HG02759 (cell line): ENCODE results near the gene AMN.
A peak's percentile ranks its signal among the peaks of the same experiment; 100 is the strongest.

Experiments used
- ATAC-seq: cut with Tn5 transposase; IDR thresholded peaks from one replicate; pipeline ENCODE4 v1.9.1; 2021; ENCODE audit warnings: mild to moderate bottlenecking, moderate library complexity; ENCODE audit not compliant: unreplicated experiment

Gene AMN

DNA sequence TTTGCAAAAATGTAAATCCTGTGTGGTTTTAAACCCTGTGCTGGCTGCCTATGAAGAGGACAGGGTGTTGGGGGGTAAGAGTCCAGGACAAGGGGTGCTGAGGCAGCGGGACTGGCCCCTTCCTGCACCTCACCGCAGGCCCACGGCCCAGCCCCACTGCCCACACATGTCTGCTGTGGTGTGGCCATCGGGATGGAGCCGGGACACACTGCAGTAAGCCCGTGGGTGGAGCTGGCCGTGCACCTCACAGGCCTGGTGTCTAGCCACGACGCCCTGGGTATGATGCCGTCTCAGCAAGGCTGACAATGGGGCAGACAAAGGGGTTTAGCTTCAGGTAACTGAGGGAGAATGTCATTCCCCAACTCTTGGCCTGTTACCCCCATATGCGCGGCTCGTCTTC lies 19.6 kb downstream of the AMN start:
- ATAC-seq = no peak

DNA sequence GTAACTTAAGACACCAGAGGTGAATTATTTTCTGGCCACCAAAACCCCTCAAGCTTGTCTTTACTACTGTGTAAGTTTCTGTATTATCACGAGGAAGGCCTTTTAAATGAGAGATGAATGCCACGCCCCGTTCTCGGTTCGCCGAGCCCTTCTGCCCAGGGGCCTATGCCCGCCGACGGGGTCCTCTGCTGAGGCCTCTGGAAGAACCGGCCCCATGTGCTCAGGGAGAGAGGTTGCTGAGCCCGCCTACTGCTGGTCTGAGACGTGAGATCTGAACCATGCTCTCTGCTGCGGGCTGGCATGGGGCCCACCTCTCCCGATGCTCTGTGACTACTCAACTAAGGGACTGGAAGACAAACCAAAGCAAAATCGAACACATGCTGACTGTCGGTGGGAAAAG lies 21.0 kb downstream of the AMN start:
- ATAC-seq = no peak

GRCh38 chr14:102943979-102944378 lies 21.5 kb downstream of the AMN start:
- ATAC-seq = no peak

DNA sequence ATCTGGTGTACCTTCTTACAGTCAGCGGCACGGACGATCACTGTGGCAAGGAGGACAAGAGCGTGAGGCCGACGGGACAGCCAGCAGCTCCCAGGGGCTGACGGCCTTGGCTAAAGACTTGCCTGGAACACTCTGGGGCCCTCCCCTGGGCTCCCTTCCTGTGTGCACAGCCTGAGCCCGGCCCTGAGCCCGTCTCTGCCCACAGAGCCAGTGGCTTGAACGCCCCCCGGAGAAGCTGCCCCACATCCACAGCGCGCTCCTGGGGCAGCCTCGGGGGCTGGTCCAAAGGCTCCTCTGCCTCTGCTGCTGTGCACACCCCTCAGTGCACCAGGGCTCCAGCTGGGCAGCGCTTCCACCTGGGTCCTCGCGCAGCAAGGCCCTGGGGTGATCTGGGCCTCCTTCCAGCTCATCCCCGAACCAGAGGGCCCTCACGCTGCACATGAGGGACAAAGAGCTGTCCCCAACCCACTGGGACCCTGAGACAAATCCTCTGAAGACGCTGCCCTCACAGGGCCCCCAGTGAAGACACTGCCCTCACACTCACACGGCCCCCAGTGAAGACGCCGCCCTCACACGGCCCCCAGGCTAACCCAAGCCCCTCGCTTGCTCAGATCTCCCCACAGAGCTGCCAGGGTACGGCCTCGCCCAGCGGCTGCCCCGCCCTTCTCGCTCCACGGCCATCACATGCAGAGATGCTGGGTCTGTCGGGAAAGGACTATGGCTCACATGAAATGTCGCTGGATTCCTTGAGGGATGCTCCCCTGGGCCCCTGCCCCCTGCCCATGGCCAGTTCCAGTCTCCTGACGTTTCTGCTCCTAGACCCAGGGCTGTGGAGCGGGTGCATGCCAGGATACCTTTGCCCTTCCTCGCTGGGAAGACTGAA lies 22.2 kb downstream of the AMN start:
- no peak for ATAC-seq

DNA sequence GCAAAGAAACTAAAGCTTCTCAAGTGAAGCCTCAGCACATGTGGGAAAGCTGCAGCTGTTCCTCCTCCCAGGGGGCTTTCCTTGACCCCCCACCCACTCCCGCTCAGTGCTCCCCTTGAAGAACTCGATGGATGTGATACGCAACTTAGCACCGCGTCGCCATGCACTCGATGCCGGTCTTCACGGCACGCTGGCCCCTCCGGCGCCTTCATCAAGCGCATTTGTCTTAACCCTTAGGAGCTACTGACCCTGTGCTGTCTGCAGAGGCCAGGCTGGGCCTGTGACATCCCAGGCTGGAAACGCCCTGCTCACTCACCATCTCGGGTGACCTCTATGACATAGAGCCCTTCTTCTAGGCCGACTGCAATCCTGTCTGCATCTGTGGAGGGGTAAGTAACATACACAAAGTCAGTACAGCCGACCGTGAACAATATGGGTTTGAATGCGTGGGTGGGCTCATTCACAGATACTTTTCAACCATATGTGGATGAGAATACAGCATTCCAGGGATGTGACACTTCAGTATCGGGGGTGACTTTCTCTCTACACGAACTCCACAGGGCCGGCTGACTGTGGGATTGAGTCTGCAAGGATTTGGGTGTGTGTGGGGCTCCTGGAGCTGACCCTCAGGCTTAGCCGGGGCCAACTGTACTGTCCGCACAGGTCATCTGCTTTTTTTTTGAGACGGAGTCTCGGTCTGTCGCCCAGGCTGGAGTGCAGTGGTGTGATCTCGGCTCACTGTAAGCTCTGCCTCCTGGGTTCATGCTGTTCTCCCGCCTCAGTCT lies 23.1 kb downstream of the AMN start:
- ATAC-seq = no peak

DNA sequence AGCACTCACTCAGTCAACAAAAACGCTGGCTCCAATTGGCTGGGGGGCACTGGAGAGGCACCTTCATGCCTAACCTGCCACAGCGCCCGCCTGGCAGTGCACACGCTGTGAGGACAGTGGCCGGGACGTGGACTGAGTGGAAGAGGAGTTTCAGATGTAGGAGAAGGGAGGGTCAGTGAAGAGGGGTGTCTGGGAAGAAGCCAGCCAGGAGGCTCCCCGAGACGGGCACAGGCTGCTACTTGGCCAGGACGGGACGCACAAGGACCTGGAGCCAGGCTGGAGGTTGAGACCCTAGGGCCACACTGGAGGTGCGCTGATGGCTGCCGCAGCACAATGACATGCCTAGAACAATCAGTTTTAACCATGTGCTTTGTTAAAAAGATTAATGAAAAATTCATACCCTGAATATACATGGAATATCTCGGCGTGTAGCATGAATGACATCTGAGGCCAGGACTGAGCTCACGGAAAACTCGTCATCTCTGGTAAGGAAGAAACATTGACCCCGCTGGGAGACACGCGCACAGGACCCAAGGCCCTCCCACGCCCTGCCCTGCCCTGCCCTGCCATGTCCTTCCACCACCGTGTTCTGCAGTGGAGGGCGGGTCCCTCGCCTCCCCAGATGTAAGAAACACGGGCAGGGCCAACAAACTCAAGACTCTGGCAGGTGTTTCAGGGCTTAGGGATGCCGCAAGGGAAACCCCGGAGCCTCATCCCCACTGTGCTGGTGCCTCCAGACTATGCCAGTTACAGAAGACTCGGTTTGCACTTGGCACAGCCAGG lies 25.0 kb downstream of the AMN start:
- ATAC-seq = no peak

DNA sequence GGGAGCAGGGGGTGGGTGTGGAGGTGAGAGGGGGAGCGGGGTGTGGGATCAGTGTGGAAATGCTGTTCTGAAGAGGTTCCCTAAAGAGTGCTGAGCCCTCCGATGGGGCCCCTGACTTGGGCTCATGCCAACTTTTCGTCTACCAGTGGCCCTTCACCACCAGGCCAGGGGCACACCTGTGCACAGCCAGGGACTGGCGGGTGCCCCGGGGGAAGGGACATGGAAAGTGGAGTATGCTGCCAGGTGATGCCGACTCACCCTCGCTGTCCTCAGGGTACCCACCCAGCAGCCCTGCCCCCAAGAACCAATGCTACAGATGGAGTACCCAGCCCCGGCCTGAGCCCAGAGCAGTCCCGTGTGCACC lies 26.2 kb downstream of the AMN start:
- ATAC-seq = no peak

GRCh38 chr14:102949062-102949800 lies 26.8 kb downstream of the AMN start:
- ATAC-seq = peak; percentile 74

DNA sequence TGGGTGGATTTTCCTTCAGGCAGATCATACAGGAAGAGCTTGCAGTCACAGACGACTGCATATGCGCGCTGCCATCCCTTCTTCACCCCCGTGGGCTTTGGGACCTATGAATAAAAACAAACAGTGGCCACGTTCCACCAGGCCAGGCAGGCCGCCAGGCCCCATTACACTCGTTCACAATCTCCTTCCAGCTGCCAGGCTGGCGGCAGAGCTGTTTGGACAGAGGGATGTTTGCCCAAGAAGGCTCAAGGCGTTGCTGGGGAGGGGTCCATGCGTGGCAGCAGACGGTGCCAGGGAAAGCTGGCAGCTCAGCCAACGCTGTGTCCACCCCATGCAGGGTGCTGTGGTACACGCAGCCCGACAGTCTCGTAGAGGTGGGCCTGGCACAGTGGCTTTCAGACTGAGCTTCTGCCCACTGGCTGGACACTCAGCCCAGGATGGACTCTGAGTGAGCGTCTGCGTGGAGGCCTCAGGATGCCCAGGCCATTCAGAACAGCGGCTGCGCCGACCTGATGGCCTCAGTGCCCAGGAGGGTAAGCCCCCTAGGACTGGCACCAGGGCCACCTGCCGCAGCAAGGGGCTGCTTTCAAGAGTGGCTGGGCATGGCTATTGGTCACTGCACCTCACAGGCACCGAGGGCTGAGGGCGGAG lies 27.5 kb downstream of the AMN start:
- no peak for ATAC-seq

DNA sequence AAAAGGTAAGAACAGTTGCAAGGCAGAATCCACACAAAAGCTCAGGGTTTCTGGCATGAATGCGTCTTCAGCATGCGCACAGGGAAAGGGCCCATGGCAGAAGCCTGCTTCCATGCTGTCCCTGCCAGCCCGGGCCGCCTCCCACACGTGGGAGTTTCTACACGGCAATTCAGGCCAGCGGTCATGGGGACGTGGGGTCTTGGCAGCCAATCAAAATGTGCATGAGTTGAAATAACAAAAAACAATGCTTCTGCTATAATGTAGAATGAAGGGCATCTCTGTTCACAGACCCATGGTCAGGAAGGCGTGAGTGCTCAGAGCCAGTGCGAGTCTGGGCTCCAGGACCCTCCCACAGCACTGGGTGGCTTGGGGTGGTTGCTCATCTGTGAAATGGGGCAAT lies 28.6 kb downstream of the AMN start:
- no peak for ATAC-seq

- ATAC-seq = no peak
Observed at GRCh38 chr14:102951799-102952198, 29.3 kb downstream of the AMN start.

GRCh38 chr14:102952276-102952675 lies 29.8 kb downstream of the AMN start:
- no peak for ATAC-seq

DNA sequence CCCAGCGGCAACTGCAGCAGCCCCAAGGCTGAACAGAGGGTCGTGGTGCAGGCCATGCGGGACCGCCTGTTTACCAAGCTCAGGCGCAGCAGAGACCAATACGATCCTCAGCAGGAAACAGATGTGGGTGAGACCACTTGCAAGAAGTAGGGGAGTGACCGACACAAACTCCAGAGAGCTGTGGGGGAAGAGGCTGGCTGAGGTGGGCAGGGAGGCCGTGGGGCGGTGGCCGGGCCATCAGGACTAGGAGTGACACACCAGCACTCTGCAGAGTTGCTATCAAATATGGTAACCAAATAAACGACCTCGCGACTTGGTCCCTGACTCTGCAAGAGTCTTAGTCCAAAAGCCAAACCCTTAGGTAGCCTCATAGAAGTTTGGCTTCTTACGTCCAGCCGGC lies 30.6 kb downstream of the AMN start:
- ATAC-seq = no peak

DNA sequence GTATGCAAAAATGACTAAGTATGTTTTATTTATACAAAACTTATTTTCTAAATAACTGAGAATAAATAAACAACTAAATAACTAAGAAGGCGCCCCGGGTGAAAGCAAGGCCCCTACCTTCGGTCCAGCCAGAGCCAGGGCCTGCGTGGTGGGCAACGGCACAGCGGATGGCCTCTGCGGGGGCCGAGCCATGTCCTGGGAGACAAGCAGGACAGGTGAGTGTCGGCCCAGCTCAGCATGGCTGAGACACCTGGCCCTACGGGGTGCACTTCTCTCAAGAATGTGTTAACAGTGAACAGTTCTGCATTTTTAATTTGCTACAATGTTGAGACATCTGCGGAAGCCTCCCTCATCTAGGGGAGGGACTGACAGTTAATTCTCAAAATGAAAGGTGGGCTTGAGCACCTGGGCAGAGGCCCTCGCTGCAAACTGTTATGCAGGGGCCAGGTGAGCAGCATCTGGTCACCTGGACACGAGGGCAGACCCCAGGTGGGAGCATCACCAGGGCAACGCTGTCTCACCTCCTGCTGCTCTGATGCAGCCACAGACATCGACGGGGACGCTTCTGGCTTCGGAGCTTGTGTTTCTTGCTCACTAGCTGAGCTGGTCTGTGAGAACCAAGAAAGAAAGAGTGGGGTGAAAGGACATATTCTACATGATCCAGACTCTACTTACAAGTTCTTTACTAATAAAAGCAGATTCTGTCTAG lies 31.8 kb downstream of the AMN start:
- no peak for ATAC-seq

DNA sequence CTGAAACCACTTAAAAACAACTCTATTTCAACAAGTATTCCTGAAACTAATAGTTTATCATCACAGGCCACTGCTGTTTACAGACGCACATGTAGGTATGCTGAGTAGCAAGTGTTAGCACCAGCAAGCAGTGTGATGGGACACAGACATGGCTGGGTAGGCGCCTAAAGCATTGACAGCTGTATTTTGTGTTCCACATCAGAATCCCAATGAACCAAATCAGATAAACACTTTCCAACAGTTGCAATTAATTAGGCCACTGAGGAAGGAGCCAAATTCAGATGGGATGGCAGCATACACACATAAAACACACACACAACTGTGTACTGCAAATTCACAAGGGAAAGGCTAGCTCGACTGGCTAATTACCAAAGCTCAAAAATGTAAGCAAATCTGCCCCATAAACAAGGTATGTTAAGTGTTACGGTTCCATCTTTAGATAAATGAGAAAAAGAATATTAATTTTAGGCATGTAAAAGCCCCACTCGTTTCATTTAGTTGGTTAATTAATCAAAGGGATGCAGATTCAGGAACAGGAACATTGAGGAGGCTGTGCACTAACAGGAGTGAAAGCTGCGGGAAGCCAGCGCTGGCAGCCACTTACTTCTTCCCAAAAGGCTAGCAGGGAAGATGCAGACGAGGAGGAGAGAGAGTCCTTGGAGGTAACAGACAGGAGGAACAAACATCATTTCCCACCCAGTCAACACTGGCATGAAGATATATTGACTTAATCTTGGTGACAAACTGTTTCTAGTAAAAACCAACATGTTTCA lies 33.4 kb downstream of the AMN start:
- ATAC-seq = no peak

DNA sequence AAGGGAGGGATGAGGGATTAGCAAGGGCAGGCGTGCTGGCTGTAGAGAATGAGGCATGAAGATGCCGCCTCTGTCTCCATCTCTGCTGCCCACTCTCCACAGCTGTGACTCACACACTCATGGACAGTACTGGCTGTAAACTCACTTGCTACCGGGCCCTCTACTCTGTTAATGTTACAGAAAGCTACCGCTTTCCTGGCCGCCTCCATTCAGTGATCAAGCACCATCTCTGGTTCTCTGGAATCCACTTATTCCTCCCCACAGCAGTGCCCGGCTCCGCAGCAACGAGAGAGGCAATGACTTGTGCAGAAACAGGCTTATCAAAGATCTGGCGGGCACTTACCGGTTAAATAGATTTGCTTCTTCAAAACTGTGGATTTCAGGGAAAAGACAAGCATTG lies 34.8 kb downstream of the AMN start:
- no peak for ATAC-seq

- no peak for ATAC-seq
Observed at GRCh38 chr14:102958461-102958860, 36.0 kb downstream of the AMN start.

DNA sequence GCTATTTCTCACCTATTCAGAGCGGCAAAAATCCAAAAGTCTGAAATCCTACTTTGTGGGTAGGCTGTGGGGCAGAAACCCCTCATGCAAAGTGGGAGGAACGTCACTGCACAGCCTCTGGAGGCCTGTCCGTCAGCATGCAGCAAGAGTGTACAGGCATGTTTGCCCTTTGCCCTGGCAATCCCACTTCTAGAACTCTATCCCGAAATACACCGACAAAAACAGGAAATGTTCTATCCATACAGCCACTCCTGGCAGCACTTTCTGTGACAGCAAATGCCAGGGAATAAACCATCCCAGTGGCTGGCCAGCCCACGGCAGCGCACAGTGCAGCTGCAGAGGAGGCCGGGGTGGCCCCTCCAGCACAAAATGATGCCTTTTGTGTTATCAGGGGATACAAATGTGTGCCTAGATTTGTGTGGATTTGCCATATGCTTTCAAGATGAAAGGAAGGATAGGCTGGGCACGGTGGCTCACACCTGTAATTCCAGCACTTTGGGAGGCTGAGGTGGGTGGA lies 39.7 kb downstream of the AMN start:
- no peak for ATAC-seq
